Smooth muscle cell (in vitro differentiated cells): ENCODE data around the gene ITLN1. TPM values are rescaled to one million over a fixed set of nuclear protein-coding genes. Genes with fewer than 3 reads are reported as not detected.

Experiments used
- DNase-seq: peaks from one replicate; lab custom pipeline; 2025; ENCODE audit not compliant: unreplicated experiment; lab: John Stamatoyannopoulos, UW
- H2AFZ ChIP-seq: fragments of 200-600 bp; sonication (generic); 2 replicates; pipeline ENCODE4 v1.6.0; 2016; ENCODE audit warnings: antibody characterized with exemption, low read depth, mild to moderate bottlenecking
- H3F3A ChIP-seq: fragments of 200-600 bp; sonication (generic); 2 replicates; pipeline ENCODE4 v1.6.0; 2017; ENCODE audit warnings: antibody characterized with exemption, low read depth
- H3K27ac ChIP-seq: fragments of 200-600 bp; sonication (generic); 2 replicates; pipeline ENCODE4 v1.5.1; 2016; ENCODE audit warnings: low read depth, mild to moderate bottlenecking
- H3K27me3 ChIP-seq: fragments of 200-600 bp; sonication (generic); 2 replicates; pipeline ENCODE4 v1.6.1; 2016; ENCODE audit warnings: low read depth, mild to moderate bottlenecking
- H3K36me3 ChIP-seq: fragments of 200-600 bp; sonication (generic); 2 replicates; pipeline ENCODE4 v1.5.1; 2016; ENCODE audit warnings: low read depth
- H3K4me1 ChIP-seq: fragments of 200-600 bp; sonication (generic); 2 replicates; pipeline ENCODE4 v1.5.1; 2016; ENCODE audit warnings: low read depth
- H3K4me2 ChIP-seq: fragments of 200-600 bp; sonication (generic); 2 replicates; pipeline ENCODE4 v1.6.0; 2016; ENCODE audit warnings: mild to moderate bottlenecking
- H3K4me3 ChIP-seq: fragments of 200-600 bp; sonication (generic); 2 replicates; pipeline ENCODE4 v1.5.1; 2016; ENCODE audit warnings: mild to moderate bottlenecking
- H3K79me2 ChIP-seq: fragments of 200-600 bp; sonication (generic); 2 replicates; pipeline ENCODE4 v1.6.0; 2016; ENCODE audit warnings: low read depth, mild to moderate bottlenecking
- H3K9ac ChIP-seq: fragments of 200-600 bp; sonication (generic); 2 replicates; pipeline ENCODE4 v1.6.0; 2016; ENCODE audit warnings: low read depth
- H3K9me3 ChIP-seq: fragments of 200-600 bp; sonication (generic); replicated peaks from 2 replicates; pipeline ENCODE4 v1.5.1; 2016; ENCODE audit warnings: low read depth
- H4K20me1 ChIP-seq: fragments of 200-600 bp; sonication (generic); 2 replicates; pipeline ENCODE4 v1.6.0; 2016; ENCODE audit warnings: low read depth
- WGBS: methylation state at CpG from one replicate; pipeline ENCODE4 v1.1.7; 2016; ENCODE audit warnings: low lambda C conversion rate; 5-methylcytosine and 5-hydroxymethylcytosine counted together
- polyA plus RNA-seq: library from polyadenylated mRNA; unstranded; fragments of >200 nt; fragmentation: Nextera tagmentation; extraction: Ambion mirVana; gene quantifications from 2 replicates; pipeline ENCODE4 v1.2.1, GENCODE V29; 2016
- total RNA-seq: library from RNA; depleted of rRNA; stranded (reverse); fragments of >200 nt; gene quantifications from 2 replicates; pipeline ENCODE4 v1.2.3, GENCODE V29; 2014
- TF ChIP-seq, protein P1 (sequence below): fragments of 200-600 bp; sonication (generic); IDR thresholded peaks from 2 replicates; pipeline ENCODE4 v1.5.1; 2017; ENCODE audit warnings: borderline replicate concordance, mild to moderate bottlenecking, antibody characterized with exemption; ENCODE audit not compliant: insufficient read depth, poor library complexity, severe bottlenecking

Gene ITLN1
- total and polyA plus RNA-seq, 2 experiments from 2014 or later: not detected

- Histone ChIP-seq H3K79me2 (no peaks in the 10 kb centered on the region), H3K9ac (no peak overlapping the region), H3K27me3 (no peaks in the 10 kb centered on the region), H3K4me1 (no peaks in the 10 kb centered on the region), H4K20me1 (no peaks in the 10 kb centered on the region), H3K4me3 (no peak overlapping the region), H3K4me2 (no peak overlapping the region), H2AFZ (no peak overlapping the region), H3K27ac (no peak overlapping the region), H3F3A (no peaks in the 10 kb centered on the region), H3K9me3 (no peaks in the 10 kb centered on the region), H3K36me3 (no peaks in the 10 kb centered on the region)
- 96% methylated on average over 2 of the region's 2 CpGs for WGBS
- TF ChIP-seq, protein P1, sequence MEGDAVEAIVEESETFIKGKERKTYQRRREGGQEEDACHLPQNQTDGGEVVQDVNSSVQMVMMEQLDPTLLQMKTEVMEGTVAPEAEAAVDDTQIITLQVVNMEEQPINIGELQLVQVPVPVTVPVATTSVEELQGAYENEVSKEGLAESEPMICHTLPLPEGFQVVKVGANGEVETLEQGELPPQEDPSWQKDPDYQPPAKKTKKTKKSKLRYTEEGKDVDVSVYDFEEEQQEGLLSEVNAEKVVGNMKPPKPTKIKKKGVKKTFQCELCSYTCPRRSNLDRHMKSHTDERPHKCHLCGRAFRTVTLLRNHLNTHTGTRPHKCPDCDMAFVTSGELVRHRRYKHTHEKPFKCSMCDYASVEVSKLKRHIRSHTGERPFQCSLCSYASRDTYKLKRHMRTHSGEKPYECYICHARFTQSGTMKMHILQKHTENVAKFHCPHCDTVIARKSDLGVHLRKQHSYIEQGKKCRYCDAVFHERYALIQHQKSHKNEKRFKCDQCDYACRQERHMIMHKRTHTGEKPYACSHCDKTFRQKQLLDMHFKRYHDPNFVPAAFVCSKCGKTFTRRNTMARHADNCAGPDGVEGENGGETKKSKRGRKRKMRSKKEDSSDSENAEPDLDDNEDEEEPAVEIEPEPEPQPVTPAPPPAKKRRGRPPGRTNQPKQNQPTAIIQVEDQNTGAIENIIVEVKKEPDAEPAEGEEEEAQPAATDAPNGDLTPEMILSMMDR: no peak
- no peak for DNase-seq
Observed at GRCh38 chr1:160853754-160854153, 31.2 kb downstream of the ITLN1 start.

DNA sequence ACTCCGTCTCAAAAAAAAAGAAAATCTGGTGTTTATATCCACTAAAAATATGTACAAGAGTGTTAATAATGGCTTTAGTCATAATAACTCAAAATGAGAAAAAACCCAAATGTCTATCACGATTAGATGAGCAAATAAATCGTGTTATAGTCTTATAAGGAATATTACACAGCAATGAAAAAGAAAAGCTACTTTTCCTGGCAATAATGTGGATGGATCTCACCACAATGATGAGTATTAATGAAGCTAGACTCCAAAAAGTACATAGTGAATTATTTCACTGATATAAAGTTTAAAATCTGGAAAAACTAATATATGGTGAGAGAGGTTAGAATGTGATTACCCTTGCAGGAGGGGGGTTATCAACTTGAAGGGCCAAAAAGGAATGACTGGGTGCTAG lies 32.0 kb downstream of the ITLN1 start:
- Histone ChIP-seq H3K4me3 (no peak overlapping the region), H3K27ac (no peak overlapping the region), H3K4me2 (no peak overlapping the region), H3K4me1 (no peaks in the 10 kb centered on the region), H3K27me3 (no peaks in the 10 kb centered on the region), H3K9me3 (no peaks in the 10 kb centered on the region), H3K9ac (no peak overlapping the region), H3K36me3 (no peaks in the 10 kb centered on the region), H2AFZ (no peak overlapping the region), H4K20me1 (no peaks in the 10 kb centered on the region), H3K79me2 (no peaks in the 10 kb centered on the region), H3F3A (no peaks in the 10 kb centered on the region)
- no peak for DNase-seq
- TF ChIP-seq, protein P1: no peak
- WGBS: 83% methylated on average over 3 of the region's 3 CpGs

GRCh38 chr1:160850993-160851392 lies 34.0 kb downstream of the ITLN1 start:
- TF ChIP-seq, protein P1: no peak

DNA sequence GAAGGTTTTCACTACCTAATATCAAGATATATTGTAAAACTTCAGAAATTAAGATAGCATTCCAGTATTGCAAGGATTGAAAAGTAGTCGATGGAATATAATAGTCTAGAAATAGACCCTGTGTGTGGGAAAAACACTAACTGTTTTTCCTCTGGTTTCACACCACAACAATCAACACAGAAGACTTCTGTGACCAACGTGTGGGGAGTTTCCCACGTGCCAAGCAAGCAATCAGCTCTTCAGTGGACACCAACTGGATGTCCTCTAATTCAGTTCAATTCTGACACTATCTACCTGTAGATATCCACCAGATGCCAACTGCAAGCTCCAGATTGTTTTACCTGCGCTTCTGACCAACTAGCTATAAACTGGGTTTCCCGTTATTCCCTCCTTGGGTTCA lies 34.4 kb downstream of the ITLN1 start:
- H4K20me1 ChIP-seq: no peaks in the 10 kb centered on the region
- H3K79me2 ChIP-seq: no peaks in the 10 kb centered on the region
- no peaks in the 10 kb centered on the region for H3K4me1 ChIP-seq
- 83% methylated on average over 5 of the region's 5 CpGs for WGBS
- no peak overlapping the region for H3K4me3 ChIP-seq
- H3F3A ChIP-seq: no peaks in the 10 kb centered on the region
- H3K36me3 ChIP-seq: no peaks in the 10 kb centered on the region
- H3K9ac ChIP-seq: no peak overlapping the region
- no peak overlapping the region for H3K4me2 ChIP-seq
- H3K27ac ChIP-seq: no peak overlapping the region
- H3K9me3 ChIP-seq: no peaks in the 10 kb centered on the region
- TF ChIP-seq, protein P1: no peak
- no peak overlapping the region for H2AFZ ChIP-seq
- DNase-seq: no peak
- H3K27me3 ChIP-seq: no peaks in the 10 kb centered on the region

More at GRCh38 chr1:160850993-160851392, 34.0 kb downstream of the ITLN1 start:
- H3K4me1 ChIP-seq: no peaks in the 10 kb centered on the region
- H3F3A ChIP-seq: no peaks in the 10 kb centered on the region
- H3K27ac ChIP-seq: no peak overlapping the region
- H2AFZ ChIP-seq: no peak overlapping the region
- no peaks in the 10 kb centered on the region for H3K79me2 ChIP-seq
- H3K36me3 ChIP-seq: no peaks in the 10 kb centered on the region
- no peak overlapping the region for H3K4me3 ChIP-seq
- no peak for DNase-seq
- H3K27me3 ChIP-seq: no peaks in the 10 kb centered on the region
- H3K9ac ChIP-seq: no peak overlapping the region
- no peak overlapping the region for H3K4me2 ChIP-seq
- no peaks in the 10 kb centered on the region for H4K20me1 ChIP-seq
- 93% methylated on average over 8 of the region's 8 CpGs for WGBS
- H3K9me3 ChIP-seq: no peaks in the 10 kb centered on the region
